Naive B cell (primary cell): ENCODE data around the gene CLNS1A. TPM values are rescaled to one million over a fixed set of nuclear protein-coding genes. Genes with fewer than 3 reads are reported as not detected.
A peak's percentile ranks its signal among the peaks of the same experiment; 100 is the strongest.
"Not testable (repeated sequence)": the region's sequence is repeated elsewhere in the genome, so short reads cannot be mapped to it uniquely, and the experiment has no call there.

ENCODE experiments used
- ATAC-seq, 2 donors: fragments of 150-1000 bp; cut with Tn5 transposase; 2 replicates each; pipeline ENCODE4 v1.10.0; 2021; ENCODE audit warnings: low read depth in 2 of 2, mild to moderate bottlenecking in 2 of 2, moderate library complexity in 2 of 2
- DNase-seq: peaks from one replicate; pipeline ENCODE4 v3.0.0; 2022
- H3K27ac Mint-ChIP-seq, 6 donors: one replicate each; pipeline ENCODE4 v1.8.0; 2020 to 2022; ENCODE audit warnings: mild to moderate bottlenecking in 6 of 6, mixed read lengths in 6 of 6, moderate library complexity in 5 of 6, inconsistent platforms in 2 of 6
- H3K27me3 Mint-ChIP-seq, 3 donors: one replicate each; pipeline ENCODE4 v1.8.0; 2021 to 2022; ENCODE audit warnings: mixed read lengths in 3 of 3, mild to moderate bottlenecking in 1 of 3
- H3K36me3 Mint-ChIP-seq, 2 donors: one replicate each; pipeline ENCODE4 v1.8.0; 2020 to 2022; ENCODE audit warnings: mixed read lengths in 2 of 2, inconsistent platforms in 1 of 2, mild to moderate bottlenecking in 1 of 2
- H3K4me1 Mint-ChIP-seq, 3 donors: one replicate each; pipeline ENCODE4 v1.8.0; 2020 to 2022; ENCODE audit warnings: mixed read lengths in 3 of 3, inconsistent platforms in 1 of 3, mild to moderate bottlenecking in 1 of 3, moderate library complexity in 1 of 3
- H3K4me3 Mint-ChIP-seq, 8 donors: one replicate each; pipeline ENCODE4 v1.8.0; 2020 to 2022; ENCODE audit warnings: mild to moderate bottlenecking in 8 of 8, mixed read lengths in 8 of 8, moderate library complexity in 8 of 8, inconsistent platforms in 2 of 8
- H3K9me3 Mint-ChIP-seq, 7 donors: one replicate each; pipeline ENCODE4 v1.8.0; 2020 to 2022; ENCODE audit warnings: mixed read lengths in 7 of 7, mild to moderate bottlenecking in 5 of 7, inconsistent platforms in 2 of 7, moderate library complexity in 1 of 7
- polyA plus RNA-seq, 6 donors: library from polyadenylated mRNA; unstranded; fragments of 300-500 nt; fragmentation: Illumina TruSeq; gene quantifications; one replicate each; pipeline ENCODE4 v1.2.3, GENCODE V29; 2021; ENCODE audit warnings: low read depth in 6 of 6

The CLNS1A gene
- polyA plus RNA-seq, 6 donors from 2014 or later = 95.3 to 196 (median 155) TPM

DNA sequence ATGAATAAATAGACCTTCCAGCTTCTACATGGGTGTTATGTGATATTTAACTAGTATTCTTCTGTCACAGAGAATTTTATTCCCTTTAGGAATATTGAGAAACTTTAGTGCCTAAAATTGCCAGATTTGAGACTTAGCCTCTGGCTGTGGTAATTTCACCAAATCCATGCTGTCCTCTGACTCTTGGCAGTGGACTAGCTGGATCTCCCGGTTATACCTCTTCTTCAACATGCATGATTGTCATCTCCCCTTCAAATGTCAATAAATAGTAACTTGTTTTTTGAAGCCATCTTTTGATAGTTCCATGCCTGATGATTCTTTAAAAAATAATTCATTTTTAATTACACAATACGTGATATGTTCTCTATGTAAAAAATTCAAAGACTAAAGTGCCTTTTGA, 39.4 kb downstream of the CLNS1A start:
- Mint-ChIP-seq H3K9me3 (no peaks in the 10 kb centered on the region), H3K27me3 (no peaks in the 10 kb centered on the region), H3K4me3 (no peak overlapping the region), H3K4me1 (no peaks in the 10 kb centered on the region), H3K36me3 (peaks cover 0 to 4% of the 10 kb centered on the region in 2 donors), H3K27ac (no peak overlapping the region)
- no peak for ATAC-seq
- no peak for DNase-seq

DNA sequence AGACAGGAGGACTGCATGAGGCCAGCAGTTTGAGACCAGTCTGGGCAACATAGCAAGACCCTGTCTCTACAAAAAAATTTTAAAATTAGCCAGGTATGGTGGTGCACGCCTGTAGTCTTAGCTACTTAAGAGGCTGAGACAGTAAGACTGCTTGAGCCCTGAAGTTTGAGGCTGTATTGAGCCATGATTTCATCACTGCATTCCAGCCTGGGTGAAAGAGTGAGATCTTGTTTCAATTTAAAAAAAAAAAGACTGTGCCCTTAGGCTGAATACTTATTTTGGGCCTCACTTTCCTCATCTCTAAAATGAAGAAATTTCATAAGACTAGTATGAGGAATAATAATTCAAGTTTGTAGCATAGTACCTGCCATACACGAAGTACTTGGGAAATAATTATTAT, 41.0 kb downstream of the CLNS1A start:
- no peaks in the 10 kb centered on the region for H3K9me3 Mint-ChIP-seq
- DNase-seq (no peak), ATAC-seq (no peak)
- H3K27me3 Mint-ChIP-seq = no peaks in the 10 kb centered on the region
- no peaks in the 10 kb centered on the region for H3K4me1 Mint-ChIP-seq
- H3K4me3 Mint-ChIP-seq = no peak overlapping the region
- no peak overlapping the region for H3K27ac Mint-ChIP-seq
- no peaks in the 10 kb centered on the region for H3K36me3 Mint-ChIP-seq

DNA sequence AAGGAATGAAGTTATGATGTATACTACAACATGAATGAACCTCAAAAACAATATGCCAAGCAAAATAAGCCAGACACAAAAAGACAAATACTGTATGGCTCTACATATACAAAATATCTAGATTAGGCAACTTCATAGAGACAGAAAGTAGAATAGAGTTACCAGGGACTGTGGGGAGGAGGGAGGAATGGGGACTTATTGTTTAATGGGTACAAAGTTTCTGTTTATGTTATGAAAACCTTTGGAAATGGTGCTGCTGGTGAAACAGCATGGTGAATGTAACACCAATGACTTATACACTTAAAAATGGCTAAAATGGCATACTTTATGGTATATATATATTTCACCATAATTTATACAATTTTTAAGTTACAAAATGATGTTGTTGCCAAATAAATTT, 43.7 kb downstream of the CLNS1A start:
- no peak for DNase-seq
- H3K27me3 Mint-ChIP-seq = no peaks in the 10 kb centered on the region
- peaks cover 11 to 15% (median 14%) of the 10 kb centered on the region in 3 donors for H3K4me1 Mint-ChIP-seq
- ATAC-seq = no peak
- H3K9me3 Mint-ChIP-seq = no peaks in the 10 kb centered on the region
- H3K27ac Mint-ChIP-seq = no peak overlapping the region
- no peak overlapping the region for H3K4me3 Mint-ChIP-seq
- no peaks in the 10 kb centered on the region for H3K36me3 Mint-ChIP-seq

DNA sequence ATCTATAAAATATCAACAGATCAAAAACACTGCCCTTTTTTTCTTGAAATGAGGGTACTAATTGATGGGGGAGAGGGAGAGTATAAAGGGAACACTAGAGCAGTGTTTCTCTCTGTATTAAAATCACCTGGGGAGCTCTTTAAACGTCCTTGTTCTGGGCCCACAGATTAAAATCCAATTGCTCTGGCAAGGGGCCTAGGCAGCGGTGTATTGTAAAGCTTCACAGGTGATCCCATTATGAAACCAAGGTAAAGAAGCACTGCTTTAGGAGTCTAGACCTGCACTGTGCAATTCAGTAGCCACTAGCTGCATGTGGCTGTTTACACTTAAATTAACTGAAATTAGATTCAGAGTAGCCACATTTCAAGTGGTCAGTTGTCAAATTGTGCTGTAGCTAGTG, 44.9 kb downstream of the CLNS1A start:
- no peaks in the 10 kb centered on the region for H3K9me3 Mint-ChIP-seq
- H3K4me3 Mint-ChIP-seq = no peak overlapping the region
- no peak for DNase-seq
- H3K27me3 Mint-ChIP-seq = no peaks in the 10 kb centered on the region
- ATAC-seq = no peak
- no peaks in the 10 kb centered on the region for H3K36me3 Mint-ChIP-seq
- H3K27ac Mint-ChIP-seq = no peak overlapping the region
- peaks cover 13 to 22% (median 18%) of the 10 kb centered on the region in 3 donors for H3K4me1 Mint-ChIP-seq

DNA sequence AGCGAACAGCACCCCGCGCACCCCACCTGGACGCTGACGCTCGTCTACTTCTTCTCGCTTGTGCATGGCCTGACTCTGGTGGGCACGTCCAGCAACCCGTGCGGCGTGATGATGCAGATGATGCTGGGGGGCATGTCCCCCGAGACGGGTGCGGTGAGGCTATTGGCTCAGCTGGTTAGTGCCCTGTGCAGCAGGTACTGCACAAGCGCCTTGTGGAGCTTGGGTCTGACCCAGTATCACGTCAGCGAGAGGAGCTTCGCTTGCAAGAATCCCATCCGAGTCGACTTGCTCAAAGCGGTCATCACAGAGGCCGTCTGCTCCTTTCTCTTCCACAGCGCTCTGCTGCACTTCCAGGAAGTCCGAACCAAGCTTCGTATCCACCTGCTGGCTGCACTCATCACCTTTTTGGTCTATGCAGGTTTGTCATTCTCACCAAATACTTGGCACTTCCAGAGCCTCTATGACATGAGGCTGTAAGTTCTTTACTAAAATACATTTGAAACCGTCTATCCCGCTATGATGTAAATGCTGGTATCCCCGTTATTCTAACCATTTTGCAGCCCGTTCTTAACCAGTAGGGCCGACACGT, 47.3 kb downstream of the CLNS1A start:
- no peaks in the 10 kb centered on the region for H3K9me3 Mint-ChIP-seq
- no peaks in the 10 kb centered on the region for H3K36me3 Mint-ChIP-seq
- peaks cover 0 to 19% (median 12%) of the 10 kb centered on the region in 3 donors for H3K27me3 Mint-ChIP-seq
- peaks cover 13 to 22% (median 18%) of the 10 kb centered on the region in 3 donors for H3K4me1 Mint-ChIP-seq
- H3K27ac Mint-ChIP-seq = peak overlapping the region in 4 of 6 donors; percentile 13 to 88 (median 86)
- ATAC-seq (peak in 1 of 2 donors; percentile 21), DNase-seq (no peak)
- peak overlapping the region; percentile 79 to 95 (median 92) for H3K4me3 Mint-ChIP-seq

DNA sequence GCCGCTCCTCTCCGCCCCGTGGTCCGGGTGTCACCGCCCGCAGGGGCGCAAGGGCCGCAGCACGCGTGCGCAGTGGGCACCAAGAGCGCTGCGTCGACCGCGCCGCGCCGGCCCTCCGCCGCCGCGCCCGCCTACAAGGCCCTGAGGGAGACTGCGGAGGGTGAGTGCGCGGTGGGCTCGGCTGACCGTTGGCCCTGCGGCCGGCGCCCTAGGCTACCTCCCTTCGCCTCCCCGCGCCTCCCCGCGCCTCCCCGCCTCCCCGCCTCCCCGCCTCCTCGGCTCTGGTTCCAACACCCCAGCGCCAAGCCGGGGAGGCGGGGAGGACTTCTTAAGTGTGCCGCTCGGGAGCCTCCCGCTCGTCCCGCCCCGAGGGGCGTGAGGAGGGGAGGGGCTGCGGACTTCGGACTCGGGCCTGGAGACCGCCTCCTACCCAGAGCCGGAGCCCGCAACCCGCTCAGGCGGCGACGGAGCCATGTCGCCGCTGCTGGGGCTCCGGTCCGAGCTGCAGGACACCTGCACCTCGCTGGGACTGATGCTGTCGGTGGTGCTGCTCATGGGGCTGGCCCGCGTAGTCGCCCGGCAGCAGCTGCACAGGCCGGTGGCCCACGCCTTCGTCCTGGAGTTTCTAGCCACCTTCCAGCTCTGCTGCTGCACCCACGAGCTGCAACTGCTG, 47.9 kb downstream of the CLNS1A start, which contains the start of gene AQP11:
AQP11 (plus strand) TSS at position 433 of the 673 bp plus-strand sequence; CDS start at position 473, 40 bp downstream.
- H3K4me3 Mint-ChIP-seq = peak within 1 kb of the TSS; percentile 83 to 95 (median 92)
- H3K4me1 Mint-ChIP-seq = peaks cover 13 to 22% (median 18%) of the 10 kb centered on the region in 3 donors

DNA sequence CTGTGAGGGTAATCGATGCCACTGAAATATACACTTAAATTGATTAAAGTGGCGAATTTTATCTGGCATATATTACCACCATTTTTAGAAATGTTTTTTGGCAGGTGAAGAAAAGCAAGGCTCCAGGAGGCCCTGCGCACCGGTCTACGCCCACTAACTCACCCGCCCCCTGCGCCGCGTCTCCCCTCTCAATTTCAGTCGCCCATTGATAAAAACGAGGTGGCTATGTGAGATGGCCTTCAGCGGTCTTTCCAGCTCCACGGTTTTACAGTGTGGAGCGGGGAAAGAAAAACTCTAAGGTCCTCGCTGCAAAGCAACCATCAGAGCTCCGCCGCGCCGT, 48.4 kb downstream of the CLNS1A start:
- Mint-ChIP-seq H3K27me3 (peaks cover 0 to 20% (median 13%) of the 10 kb centered on the region in 3 donors), H3K4me1 (peaks cover 13 to 22% (median 18%) of the 10 kb centered on the region in 3 donors), H3K9me3 (no peaks in the 10 kb centered on the region), H3K4me3 (peak overlapping the region; percentile 83 to 95 (median 91)), H3K27ac (no peak overlapping the region), H3K36me3 (no peaks in the 10 kb centered on the region)
- ATAC-seq = peak; percentile 29 to 32
- no peak for DNase-seq

More for the DNA sequence above, 47.9 kb downstream of the CLNS1A start, which contains the start of gene AQP11:
- Mint-ChIP-seq H3K27ac (peak within 1 kb of the TSS in 4 of 6 donors; percentile 13 to 88 (median 86)), H3K9me3 (no peaks in the 10 kb centered on the region), H3K36me3 (no peaks in the 10 kb centered on the region), H3K27me3 (peaks cover 0 to 20% (median 13%) of the 10 kb centered on the region in 3 donors)
- DNase-seq (peak; percentile 57), ATAC-seq (peak; percentile 83 to 84)

DNA sequence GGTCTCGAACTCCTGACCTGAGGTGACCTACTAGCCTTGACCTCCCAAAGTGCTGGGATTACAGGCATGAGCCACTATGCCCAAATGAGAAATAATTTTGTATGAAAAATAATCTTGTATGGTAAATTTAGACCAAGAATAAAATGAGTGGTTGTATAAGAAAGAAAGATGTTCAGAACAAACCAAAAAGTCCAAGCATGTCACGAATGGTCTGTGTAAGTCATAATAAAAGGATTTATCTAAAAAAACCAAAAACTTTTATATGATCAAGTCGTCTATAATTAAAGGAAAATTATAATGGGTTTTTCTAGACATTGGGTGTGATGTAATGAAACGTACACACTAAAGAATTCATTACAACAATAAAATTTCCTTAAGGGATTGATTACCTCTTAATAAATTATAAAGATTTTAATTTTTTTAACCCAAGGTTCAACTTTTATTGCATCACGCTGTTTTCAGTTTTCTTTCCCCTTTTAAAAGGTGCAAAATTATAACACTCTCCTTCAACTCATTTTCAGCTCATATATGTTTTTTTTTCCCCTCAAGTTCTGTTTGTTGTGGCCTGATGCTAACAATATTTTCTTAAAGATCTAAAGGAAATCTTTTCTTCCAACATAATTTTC, 56.8 kb downstream of the CLNS1A start:
- DNase-seq (no peak), ATAC-seq (no peak)
- H3K4me1 Mint-ChIP-seq = no peaks in the 10 kb centered on the region
- peaks cover 0 to 29% (median 18%) of the 10 kb centered on the region in 7 donors for H3K9me3 Mint-ChIP-seq
- peaks cover 4 to 8% of the 10 kb centered on the region in 2 donors for H3K36me3 Mint-ChIP-seq
- H3K4me3 Mint-ChIP-seq = no peak overlapping the region
- peaks cover 0 to 6% (median 6%) of the 10 kb centered on the region in 3 donors for H3K27me3 Mint-ChIP-seq
- H3K27ac Mint-ChIP-seq = no peak overlapping the region

DNA sequence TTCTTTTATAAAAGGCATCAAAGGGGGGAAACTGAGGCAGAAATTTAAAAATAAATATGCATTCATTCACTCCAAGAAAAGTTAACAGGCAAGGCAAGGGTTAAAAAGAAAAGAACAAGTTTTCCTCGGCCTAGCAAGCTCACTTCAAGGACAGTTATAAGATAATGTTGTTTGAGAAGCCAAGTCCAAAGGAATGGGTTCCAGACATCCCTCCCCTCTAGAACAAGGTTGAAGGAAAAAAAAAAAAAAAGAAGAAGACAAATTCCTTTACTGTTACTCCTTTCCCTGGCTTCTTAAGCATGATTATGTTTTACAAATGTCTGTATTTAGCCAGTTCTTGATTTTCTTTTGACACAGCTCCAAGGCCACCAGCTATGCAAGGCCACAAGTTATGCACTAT, 62.2 kb downstream of the CLNS1A start:
- not testable (repeated sequence) for H3K4me3 Mint-ChIP-seq, H3K36me3 Mint-ChIP-seq, ATAC-seq, H3K27ac Mint-ChIP-seq, H3K4me1 Mint-ChIP-seq, DNase-seq, H3K9me3 Mint-ChIP-seq, H3K27me3 Mint-ChIP-seq

DNA sequence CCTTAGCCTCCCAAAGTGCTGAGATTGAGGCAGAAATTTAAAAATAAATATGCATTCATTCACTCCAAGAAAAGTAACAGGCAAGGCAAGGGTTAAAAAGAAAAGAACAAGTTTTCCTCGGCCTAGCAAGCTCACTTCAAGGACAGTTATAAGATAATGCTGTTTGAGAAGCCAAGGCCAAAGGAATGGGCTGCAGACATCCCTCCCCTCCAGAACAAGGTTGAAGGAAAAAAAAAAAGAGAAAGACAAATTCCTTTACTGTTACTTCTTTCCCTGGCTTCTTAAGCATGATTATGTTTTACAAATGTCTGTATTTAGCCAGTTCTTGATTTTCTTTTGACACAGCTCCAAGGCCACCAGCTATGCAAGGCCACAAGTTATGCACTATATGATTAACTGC, 66.7 kb downstream of the CLNS1A start:
- not testable (repeated sequence) for H3K36me3 Mint-ChIP-seq, DNase-seq, H3K4me3 Mint-ChIP-seq, ATAC-seq, H3K4me1 Mint-ChIP-seq, H3K27ac Mint-ChIP-seq, H3K9me3 Mint-ChIP-seq
- peaks cover 0 to 11% (median 10%) of the 10 kb centered on the region in 3 donors for H3K27me3 Mint-ChIP-seq

DNA sequence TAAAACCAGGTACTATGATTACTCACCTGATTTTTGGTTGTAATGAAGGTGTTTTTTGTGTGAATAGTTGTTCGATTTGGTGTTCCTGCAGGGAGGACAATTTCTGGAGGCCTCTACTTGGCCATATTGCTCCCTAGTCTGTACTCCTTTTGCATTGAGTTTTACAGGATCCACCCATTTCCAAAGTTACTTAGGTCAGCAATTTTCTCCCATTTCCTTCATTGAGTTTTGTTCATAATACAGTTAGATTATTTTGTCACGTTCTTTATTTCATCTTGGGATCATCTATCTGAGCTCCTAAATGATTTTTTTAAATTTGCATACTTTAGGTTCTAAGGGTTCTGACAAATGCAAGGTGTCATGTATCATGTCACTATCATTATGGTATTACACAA, 67.9 kb downstream of the CLNS1A start:
- Mint-ChIP-seq H3K4me3 (no peak overlapping the region), H3K27me3 (peaks cover 0 to 11% (median 10%) of the 10 kb centered on the region in 3 donors), H3K36me3 (no peaks in the 10 kb centered on the region), H3K4me1 (no peaks in the 10 kb centered on the region), H3K9me3 (peaks cover 0 to 4% (median 0%) of the 10 kb centered on the region in 7 donors), H3K27ac (no peak overlapping the region)
- DNase-seq (no peak), ATAC-seq (no peak)

DNA sequence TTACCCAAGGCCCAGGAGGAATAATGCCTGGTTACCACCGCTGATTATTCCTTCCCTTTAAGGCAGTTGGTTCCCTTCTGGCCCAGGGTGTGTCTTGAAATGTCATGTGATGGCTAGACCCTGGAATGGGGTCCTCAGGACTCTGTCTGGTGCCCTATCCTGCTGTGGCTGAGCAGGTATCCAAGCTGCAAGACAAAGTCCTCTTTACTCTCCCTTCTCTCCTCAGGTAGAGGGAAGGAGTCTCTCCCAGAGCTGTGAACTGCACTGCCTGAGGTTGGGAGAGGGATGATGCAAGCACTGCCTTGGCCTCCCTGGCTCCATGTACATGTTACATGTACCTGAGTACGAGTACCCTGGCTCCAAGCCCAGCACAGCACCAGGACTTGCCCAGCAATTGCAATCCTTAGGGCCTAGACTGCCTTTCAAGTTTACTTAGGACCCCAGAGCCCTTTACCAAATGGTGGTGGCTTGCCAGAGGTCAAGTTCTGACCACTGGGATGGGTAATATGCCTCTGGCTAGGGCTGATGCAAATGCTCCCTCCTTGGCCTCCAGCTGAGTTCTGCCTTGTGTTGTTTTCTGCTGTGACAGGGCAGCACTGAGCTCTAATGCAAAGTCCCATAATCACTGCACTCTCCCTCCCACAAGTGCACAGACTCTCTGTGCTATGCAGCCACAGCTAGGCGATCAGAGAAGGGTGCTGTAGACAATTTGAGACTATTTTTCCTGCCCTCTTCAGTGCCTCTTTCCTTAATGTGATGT, 68.5 kb downstream of the CLNS1A start:
- H3K4me3 Mint-ChIP-seq = no peak overlapping the region
- H3K27ac Mint-ChIP-seq = no peak overlapping the region
- DNase-seq = no peak
- no peaks in the 10 kb centered on the region for H3K4me1 Mint-ChIP-seq
- H3K36me3 Mint-ChIP-seq = no peaks in the 10 kb centered on the region
- H3K27me3 Mint-ChIP-seq = peaks cover 0 to 11% (median 10%) of the 10 kb centered on the region in 3 donors
- peaks cover 0 to 4% (median 0%) of the 10 kb centered on the region in 7 donors for H3K9me3 Mint-ChIP-seq
- no peak for ATAC-seq

DNA sequence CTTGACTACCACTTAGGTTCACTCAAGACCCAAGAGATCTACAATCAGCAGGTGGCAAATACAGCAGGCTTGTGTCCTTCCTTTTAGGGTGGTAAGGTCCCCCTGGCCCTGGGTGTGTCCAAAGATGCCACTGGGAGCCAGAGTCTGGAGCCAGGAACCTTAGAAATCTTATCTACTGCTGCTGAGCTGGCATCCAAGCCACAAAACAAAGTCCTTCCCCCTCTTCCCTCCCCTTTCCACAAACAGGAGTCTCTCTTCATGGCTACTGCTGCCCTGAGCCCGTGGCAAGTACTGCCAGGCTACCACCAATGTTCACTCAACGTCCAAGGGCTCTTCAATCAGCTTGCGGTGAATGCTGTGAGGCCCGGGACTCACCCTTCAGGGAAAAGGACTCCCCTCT, 69.3 kb downstream of the CLNS1A start:
- H3K4me1 Mint-ChIP-seq = no peaks in the 10 kb centered on the region
- no peak for DNase-seq
- H3K9me3 Mint-ChIP-seq = peaks cover 0 to 4% (median 0%) of the 10 kb centered on the region in 7 donors
- no peak for ATAC-seq
- H3K27me3 Mint-ChIP-seq = peaks cover 0 to 11% (median 10%) of the 10 kb centered on the region in 3 donors
- no peak overlapping the region for H3K4me3 Mint-ChIP-seq
- H3K27ac Mint-ChIP-seq = no peak overlapping the region
- H3K36me3 Mint-ChIP-seq = no peaks in the 10 kb centered on the region
